ENCODE measurements around the gene PSG2.
"Not testable (repeated sequence)": the region's sequence is repeated elsewhere in the genome, so short reads cannot be mapped to it uniquely, and the experiment has no call there.

Gene PSG2

GRCh38 chr19:43082601-43083000 is at the start of gene PSG2:
PSG2 (minus strand) TSS chr19:43082701; CDS start chr19:43082569, 132 bp downstream.
- not testable (repeated sequence) for DNase-seq

- DNase-seq = peak; percentile 17
Measured at GRCh38 chr19:43131281-43131842, 48.9 kb upstream of the PSG2 start.

- DNase-seq = not testable (repeated sequence)
Measured at GRCh38 chr19:43129197-43129596, 46.7 kb upstream of the PSG2 start.

- DNase-seq = not testable (repeated sequence)
Measured at GRCh38 chr19:43127336-43127735, 44.8 kb upstream of the PSG2 start.

GRCh38 chr19:43126720-43127119 is 44.2 kb upstream of the PSG2 start:
- no peak for DNase-seq

- no peak for DNase-seq
Measured at GRCh38 chr19:43124360-43124759, 41.9 kb upstream of the PSG2 start.

- not testable (repeated sequence) for DNase-seq
Measured at GRCh38 chr19:43120433-43121026, 38.0 kb upstream of the PSG2 start.

GRCh38 chr19:43119526-43119925 is 37.0 kb upstream of the PSG2 start:
- DNase-seq = not testable (repeated sequence)

- not testable (repeated sequence) for DNase-seq
Measured at GRCh38 chr19:43116421-43116820, 33.9 kb upstream of the PSG2 start.

GRCh38 chr19:43115548-43115947 is 33.0 kb upstream of the PSG2 start:
- not testable (repeated sequence) for DNase-seq

- not testable (repeated sequence) for DNase-seq
Measured at GRCh38 chr19:43115064-43115463, 32.6 kb upstream of the PSG2 start.

GRCh38 chr19:43114626-43115025 is 32.1 kb upstream of the PSG2 start:
- not testable (repeated sequence) for DNase-seq

GRCh38 chr19:43107401-43107800 is 24.9 kb upstream of the PSG2 start:
- DNase-seq = not testable (repeated sequence)

- DNase-seq = no peak
Measured at GRCh38 chr19:43105496-43105895, 23.0 kb upstream of the PSG2 start.

- DNase-seq = peak; percentile 0
Measured at GRCh38 chr19:43104215-43104850, 21.8 kb upstream of the PSG2 start.

- DNase-seq = no peak
Measured at GRCh38 chr19:43101950-43102349, 19.4 kb upstream of the PSG2 start.

GRCh38 chr19:43098416-43098815 is 15.9 kb upstream of the PSG2 start:
- not testable (repeated sequence) for DNase-seq

GRCh38 chr19:43087702-43088340 is 5.3 kb upstream of the PSG2 start:
- DNase-seq = peak; percentile 15

GRCh38 chr19:43085796-43086530 is 3.5 kb upstream of the PSG2 start:
- not testable (repeated sequence) for DNase-seq

- DNase-seq = not testable (repeated sequence)
Measured at GRCh38 chr19:43084196-43084832, 1.8 kb upstream of the PSG2 start.

GRCh38 chr19:43083721-43084120 is 1.2 kb upstream of the PSG2 start:
- DNase-seq = not testable (repeated sequence)

GRCh38 chr19:43078311-43078710 is 4.2 kb downstream of the PSG2 start:
- DNase-seq = no peak

GRCh38 chr19:43077881-43078280 is 4.6 kb downstream of the PSG2 start:
- not testable (repeated sequence) for DNase-seq

Measured in NCI-H2171 treated with DMSO at 0.1 percent for 48 hours (cell line).